HG02938 (cell line): Measurements from ENCODE around the gene OBSCN.
"Not testable (repeated sequence)": the region's sequence is repeated elsewhere in the genome, so short reads cannot be mapped to it uniquely, and the experiment has no call there.

ENCODE experiments used
- ATAC-seq: cut with Tn5 transposase; IDR thresholded peaks from one replicate; pipeline ENCODE4 v1.9.1; 2021; ENCODE audit warnings: mild to moderate bottlenecking, moderate library complexity; ENCODE audit not compliant: unreplicated experiment

OBSCN gene

GRCh38 chr1:228185641-228185965 is 22.2 kb upstream of the OBSCN start:
- no peak for ATAC-seq

GRCh38 chr1:228188249-228188648 is 19.6 kb upstream of the OBSCN start:
- ATAC-seq, result not testable (repeated sequence)

- no peak for ATAC-seq
Measured at GRCh38 chr1:228190182-228190581, 17.7 kb upstream of the OBSCN start.

- ATAC-seq, result no peak
Measured at GRCh38 chr1:228190778-228191177, 17.1 kb upstream of the OBSCN start.

- no peak for ATAC-seq
Measured at GRCh38 chr1:228194436-228194835, 13.4 kb upstream of the OBSCN start.

- no peak for ATAC-seq
Measured at GRCh38 chr1:228194921-228195812, 12.7 kb upstream of the OBSCN start.

GRCh38 chr1:228197555-228198147 is 10.2 kb upstream of the OBSCN start:
- ATAC-seq, result no peak

- no peak for ATAC-seq
Measured at GRCh38 chr1:228198977-228199590, 8.8 kb upstream of the OBSCN start.

- no peak for ATAC-seq
Measured at GRCh38 chr1:228204958-228205357, 2.9 kb upstream of the OBSCN start.

- no peak for ATAC-seq
Measured at GRCh38 chr1:228205526-228206436, 2.1 kb upstream of the OBSCN start.

GRCh38 chr1:228206582-228207351 is 1.1 kb upstream of the OBSCN start:
- no peak for ATAC-seq

- no peak for ATAC-seq
Measured at GRCh38 chr1:228207381-228207810, 448 bp upstream of the OBSCN start.

GRCh38 chr1:228208831-228209551 is 1.1 kb downstream of the OBSCN start:
- ATAC-seq, result no peak

GRCh38 chr1:228209657-228210056 is 1.8 kb downstream of the OBSCN start:
- ATAC-seq, result no peak

GRCh38 chr1:228210076-228210651 is 2.3 kb downstream of the OBSCN start:
- ATAC-seq, result no peak

- ATAC-seq, result no peak
Measured at GRCh38 chr1:228210712-228211530, 3.1 kb downstream of the OBSCN start.

GRCh38 chr1:228211531-228212414 is 3.9 kb downstream of the OBSCN start:
- no peak for ATAC-seq
